Measurements from ENCODE around the gene POFUT1.

GRCh38 chr20:32158943-32159660, 48.6 kb upstream of the POFUT1 start:
- no peak for TF ChIP-seq CTCF (optimal IDR thresholded peaks at IDR 0.05 in 1 of 3, IDR thresholded peaks at IDR 0.05 in 1 of 3, conservative IDR thresholded peaks at IDR 0.05 in 1 of 3; ENCODE audit: extremely low read depth in 1 of 3, insufficient read depth in 2 of 3, low read length in 3 of 3)
- no peak for TF ChIP-seq EZH2 (IDR thresholded peaks at IDR 0.05; ENCODE audit: low read length)
